Erythroblast (primary cell): ENCODE measurements around the gene SVEP1.

Experiments
- GATA1 ChIP-seq: IDR thresholded peaks from 2 replicates; pipeline ENCODE4 v1.6.1; 2011; ENCODE audit warnings: low read depth, mild to moderate bottlenecking, control low read depth, low read length, moderate library complexity
- POLR2A ChIP-seq: IDR thresholded peaks from 2 replicates; pipeline ENCODE4 v1.6.1; 2011; ENCODE audit warnings: mild to moderate bottlenecking, low read length

DNA sequence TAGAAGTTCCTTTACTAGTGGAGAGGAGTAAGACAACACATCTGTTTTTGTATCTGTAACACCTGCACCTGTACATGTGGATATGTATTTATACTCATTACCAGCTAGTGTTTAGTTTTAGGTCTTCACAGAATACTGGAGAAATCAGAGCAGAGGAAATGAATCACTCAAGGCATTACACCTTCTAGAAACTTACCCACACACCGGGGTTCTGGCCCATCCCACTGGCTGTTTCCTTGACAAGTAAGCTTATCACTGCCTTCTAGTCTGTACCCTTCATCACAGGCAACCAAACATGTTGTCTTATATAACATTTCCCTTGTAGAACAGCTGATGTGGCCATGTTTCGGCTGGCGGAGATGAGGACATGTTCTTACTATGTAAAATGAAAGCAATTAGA, 76.7 kb downstream of the SVEP1 start:
- TF ChIP-seq POLR2A (no peak), GATA1 (no peak)
